ENCODE data around the gene ZFPL1. TPM values are rescaled to one million over a fixed set of nuclear protein-coding genes. Genes with fewer than 3 reads are reported as not detected.
A peak's percentile ranks its signal among the peaks of the same experiment; 100 is the strongest.

The ZFPL1 gene
- total and polyA plus RNA-seq, 12 donors: 33.7 to 90.3 (median 42.4) TPM

DNA sequence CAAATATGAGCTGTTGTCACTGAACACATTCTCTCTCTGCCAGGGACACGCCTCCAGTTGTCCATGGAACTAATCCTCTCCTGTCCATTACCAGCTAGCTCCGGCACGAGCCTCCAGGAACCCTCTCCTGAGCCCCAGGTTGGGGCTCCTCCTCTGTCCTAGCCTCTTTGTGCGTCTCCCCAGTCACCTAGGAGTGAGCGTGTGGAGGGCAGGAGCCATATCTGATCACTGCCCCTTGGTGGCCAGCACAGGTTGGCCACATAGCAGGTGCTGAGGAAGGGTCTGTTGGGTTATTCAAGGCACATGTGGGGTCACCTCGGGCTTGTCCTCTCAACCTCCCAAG, 47.8 kb downstream of the ZFPL1 start:
- Histone ChIP-seq H3K27ac (peak overlapping the region in 1 of 5 donors; percentile 96), H3K4me3 (no peak overlapping the region), H3K9me3 (replicated peaks in 1 of 3) (no peaks in the 10 kb centered on the region), H3K4me1 (replicated peaks in 1 of 2) (peaks cover 18 to 41% of the 10 kb centered on the region in 2 donors), H3K27me3 (no peaks in the 10 kb centered on the region), H3K36me3 (replicated peaks in 1 of 2) (peaks cover 0 to 62% of the 10 kb centered on the region in 2 donors)
- TF ChIP-seq, protein P1, sequence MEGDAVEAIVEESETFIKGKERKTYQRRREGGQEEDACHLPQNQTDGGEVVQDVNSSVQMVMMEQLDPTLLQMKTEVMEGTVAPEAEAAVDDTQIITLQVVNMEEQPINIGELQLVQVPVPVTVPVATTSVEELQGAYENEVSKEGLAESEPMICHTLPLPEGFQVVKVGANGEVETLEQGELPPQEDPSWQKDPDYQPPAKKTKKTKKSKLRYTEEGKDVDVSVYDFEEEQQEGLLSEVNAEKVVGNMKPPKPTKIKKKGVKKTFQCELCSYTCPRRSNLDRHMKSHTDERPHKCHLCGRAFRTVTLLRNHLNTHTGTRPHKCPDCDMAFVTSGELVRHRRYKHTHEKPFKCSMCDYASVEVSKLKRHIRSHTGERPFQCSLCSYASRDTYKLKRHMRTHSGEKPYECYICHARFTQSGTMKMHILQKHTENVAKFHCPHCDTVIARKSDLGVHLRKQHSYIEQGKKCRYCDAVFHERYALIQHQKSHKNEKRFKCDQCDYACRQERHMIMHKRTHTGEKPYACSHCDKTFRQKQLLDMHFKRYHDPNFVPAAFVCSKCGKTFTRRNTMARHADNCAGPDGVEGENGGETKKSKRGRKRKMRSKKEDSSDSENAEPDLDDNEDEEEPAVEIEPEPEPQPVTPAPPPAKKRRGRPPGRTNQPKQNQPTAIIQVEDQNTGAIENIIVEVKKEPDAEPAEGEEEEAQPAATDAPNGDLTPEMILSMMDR (IDR thresholded peaks at IDR 0.05): no peak
- TF ChIP-seq POLR2A (IDR thresholded peaks at IDR 0.05): no peak
- intact Hi-C loops (cut with DNase I): no loop called here
- DNase-seq: peak in 2 of 7 donors; percentile 19 to 52
- WGBS, 4 donors: 76 to 89% (median 79%) methylated on average over 5 to 6 of the region's 6 CpGs

DNA sequence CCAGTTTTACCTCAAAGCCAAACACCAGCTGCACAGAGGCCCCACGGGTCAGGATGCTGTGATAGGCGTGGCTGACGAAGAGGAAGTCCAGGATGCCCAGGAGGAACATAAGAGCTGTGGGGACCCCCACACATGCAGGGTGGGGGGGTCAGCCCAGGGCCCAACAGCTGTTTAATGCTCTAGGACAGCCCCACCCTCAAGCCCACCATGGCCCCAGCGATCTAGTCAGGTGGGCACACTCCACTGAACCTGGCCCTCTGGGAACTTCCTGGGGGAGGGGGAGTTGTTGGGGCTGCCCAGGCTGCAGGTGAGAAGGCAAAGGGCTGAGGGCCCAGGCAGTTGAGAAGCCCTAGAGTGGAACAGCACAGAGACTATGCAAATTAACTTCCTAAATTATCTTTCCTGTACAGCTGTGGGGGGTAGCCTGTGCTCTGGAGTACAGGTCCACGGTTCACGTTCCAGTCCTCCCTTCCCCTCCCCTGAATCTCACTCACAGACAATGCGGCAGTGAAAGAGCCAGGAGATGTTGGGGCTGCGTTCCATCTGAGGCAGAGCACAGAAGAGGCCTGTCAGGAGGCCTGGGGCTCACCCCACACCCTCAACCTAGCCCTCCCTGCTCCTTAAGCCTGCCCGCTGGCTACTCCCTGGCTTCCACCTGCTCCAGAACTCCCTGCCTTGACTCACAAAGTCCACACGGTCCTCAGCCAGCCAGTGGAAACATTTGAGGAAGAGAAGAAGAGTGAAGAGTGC, 48.4 kb downstream of the ZFPL1 start:
- peak in 3 of 7 donors; percentile 13 to 54 (median 25) for DNase-seq
- Histone ChIP-seq H3K27me3 (no peaks in the 10 kb centered on the region), H3K27ac (peak overlapping the region in 2 of 5 donors; percentile 96 to 98), H3K36me3 (replicated peaks in 1 of 2) (peaks cover 0 to 57% of the 10 kb centered on the region in 2 donors), H3K4me3 (no peak overlapping the region), H3K9me3 (replicated peaks in 1 of 3) (no peaks in the 10 kb centered on the region), H3K4me1 (replicated peaks in 1 of 2) (peaks cover 18 to 41% of the 10 kb centered on the region in 2 donors)
- intact Hi-C loops (cut with DNase I): no loop called here
- TF ChIP-seq, protein P1 (IDR thresholded peaks at IDR 0.05): no peak
- no peak for TF ChIP-seq POLR2A (IDR thresholded peaks at IDR 0.05)
- WGBS, 4 donors: 63 to 74% (median 66%) methylated on average over 9 to 10 of the region's 10 CpGs

DNA sequence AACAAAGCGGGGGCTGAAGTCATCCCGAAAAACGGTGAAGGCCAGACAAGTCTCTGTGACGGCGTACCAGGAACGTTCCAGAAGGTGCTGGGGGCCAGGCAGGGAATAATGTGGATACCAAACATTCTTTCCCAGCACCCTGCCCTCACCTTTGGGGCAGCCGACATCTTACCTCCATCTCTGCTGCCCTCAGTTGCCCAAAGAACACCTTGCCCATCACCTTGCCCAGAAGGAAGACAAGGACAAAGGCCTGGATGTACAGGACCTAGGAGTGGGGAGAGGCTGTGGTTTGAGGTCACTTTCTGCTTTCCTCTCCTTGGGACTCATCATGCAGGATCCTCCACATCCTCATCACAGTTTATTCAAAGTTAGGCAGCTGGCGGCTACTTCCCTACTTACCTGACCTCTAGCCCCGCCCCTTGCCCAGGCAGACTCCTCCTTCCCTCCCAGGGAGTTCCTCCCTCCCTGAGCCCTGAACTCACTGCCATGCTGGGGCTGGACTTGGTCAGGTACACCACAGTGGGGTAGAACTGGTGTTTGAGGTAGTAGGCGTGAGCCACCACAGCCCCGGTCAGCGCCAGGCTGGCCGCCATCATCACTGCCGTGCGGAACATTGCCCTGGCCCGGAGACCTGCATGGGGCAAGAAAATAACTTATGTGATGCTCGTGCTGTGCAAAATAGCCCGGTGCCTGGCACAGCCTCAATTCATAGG, 49.1 kb downstream of the ZFPL1 start:
- peak overlapping the region; percentile 80 to 98 (median 96) for H3K27ac ChIP-seq
- TF ChIP-seq, protein P1 (IDR thresholded peaks at IDR 0.05): no peak
- TF ChIP-seq POLR2A (IDR thresholded peaks at IDR 0.05): no peak
- intact Hi-C loops (cut with DNase I): no loop called here
- no peaks in the 10 kb centered on the region for H3K27me3 ChIP-seq
- H3K36me3 ChIP-seq (replicated peaks in 1 of 2): peaks cover 0 to 50% of the 10 kb centered on the region in 2 donors
- WGBS, 4 donors: 32 to 39% (median 34%) methylated on average over 15 to 18 of the region's 18 CpGs
- H3K4me1 ChIP-seq (replicated peaks in 1 of 2): peaks cover 18 to 41% of the 10 kb centered on the region in 2 donors
- peak overlapping the region in 3 of 4 donors; percentile 52 to 92 (median 78) for H3K4me3 ChIP-seq
- H3K9me3 ChIP-seq (replicated peaks in 1 of 3): no peaks in the 10 kb centered on the region
- DNase-seq: peak in 5 of 7 donors; percentile 48 to 73 (median 62)

DNA sequence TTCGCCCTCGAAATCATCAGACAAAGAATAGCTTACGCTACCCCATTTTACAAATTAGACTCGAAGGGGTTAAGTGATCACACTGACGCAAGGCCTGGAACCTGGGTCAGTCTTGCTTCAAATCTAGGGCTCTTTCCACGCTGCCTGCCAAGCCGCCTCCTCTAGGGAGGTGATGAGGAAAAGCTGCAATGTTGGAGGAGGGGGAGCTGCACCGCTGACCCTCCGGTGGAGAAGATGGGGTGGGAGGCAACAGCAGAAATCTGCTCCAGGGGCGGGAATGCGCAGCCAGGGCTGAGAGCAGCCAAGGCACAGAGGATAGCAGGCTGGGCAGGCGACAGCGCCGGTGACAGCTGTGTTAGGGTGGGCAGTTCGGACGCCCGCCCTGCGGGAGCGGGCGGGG, 49.7 kb downstream of the ZFPL1 start:
- Histone ChIP-seq H3K9me3 (replicated peaks in 1 of 3) (no peaks in the 10 kb centered on the region), H3K4me1 (replicated peaks in 1 of 2) (peaks cover 18 to 38% of the 10 kb centered on the region in 2 donors), H3K27me3 (no peaks in the 10 kb centered on the region), H3K4me3 (peak overlapping the region; percentile 52 to 92 (median 84)), H3K27ac (peak overlapping the region; percentile 80 to 98 (median 96)), H3K36me3 (replicated peaks in 1 of 2) (peaks cover 0 to 44% of the 10 kb centered on the region in 2 donors)
- TF ChIP-seq POLR2A (IDR thresholded peaks at IDR 0.05): no peak
- TF ChIP-seq, protein P1 (IDR thresholded peaks at IDR 0.05): no peak
- peak in 6 of 7 donors; percentile 56 to 73 (median 68) for DNase-seq
- 0 to 3% (median 1%) methylated on average over 12 to 20 of the region's 20 CpGs for WGBS, 4 donors
- intact Hi-C loops (cut with DNase I): no loop called here

Data from adrenal gland (tissue), 12 donors.